WTC11 (cell line): ENCODE data around the gene TRMT112.

Source experiments
- ELF4 ChIP-seq: sonication (generic); formaldehyde crosslinking; IDR thresholded peaks from 2 replicates; pipeline ENCODE4 v1.8.1; 2022; ENCODE audit warnings: low read depth, mild to moderate bottlenecking, moderate library complexity, missing genetic modification reagents
- TF ChIP-seq, protein P1 (sequence below): fragments of 200-600 bp; IDR thresholded peaks from 2 replicates; pipeline ENCODE4 v1.8.0; 2022; ENCODE audit warnings: antibody characterized with exemption
- TF ChIP-seq, protein P2 (sequence below): sonication (generic); formaldehyde crosslinking; IDR thresholded peaks from 2 replicates; pipeline ENCODE4 v1.8.0; 2022; ENCODE audit warnings: mild to moderate bottlenecking, missing genetic modification reagents
- TF ChIP-seq, protein P3 (sequence below): fragments of 250-450 bp; sonication (Bioruptor Pico); IDR thresholded peaks from 2 replicates; pipeline ENCODE4 v1.9.0; 2021; ENCODE audit warnings: mild to moderate bottlenecking

DNA sequence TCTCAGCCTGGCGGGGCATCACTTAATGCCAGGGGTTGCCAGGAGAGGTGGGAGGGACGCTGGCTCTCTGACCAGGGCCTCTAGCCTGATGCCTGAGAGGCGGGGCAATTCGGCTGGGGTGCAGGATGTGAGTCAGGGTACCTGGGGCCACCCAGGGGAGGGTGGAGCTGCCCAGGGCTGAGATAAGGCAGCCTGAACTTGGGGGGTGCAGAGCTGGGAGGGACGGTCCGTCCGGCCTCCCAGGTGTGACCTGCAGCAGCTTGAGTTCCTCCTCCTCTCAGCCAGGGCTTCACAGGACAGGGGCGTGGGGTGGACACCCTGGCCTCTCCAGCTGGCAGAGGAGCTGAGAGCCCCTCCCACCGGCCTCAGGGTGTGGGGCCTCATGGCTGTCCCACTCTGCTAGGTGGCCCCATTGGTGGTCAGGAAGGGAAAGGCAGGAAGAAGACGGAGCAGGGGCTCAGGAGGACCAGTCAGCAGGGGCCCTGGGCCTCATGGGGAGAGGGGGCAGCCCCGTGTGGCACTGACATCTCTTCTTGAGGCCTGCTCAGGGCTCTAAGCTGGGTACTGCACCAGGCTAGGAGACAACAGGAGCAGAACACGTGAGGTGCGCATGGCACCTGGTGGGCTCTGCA, 40.7 kb upstream of the TRMT112 start:
- TF ChIP-seq, protein P1, sequence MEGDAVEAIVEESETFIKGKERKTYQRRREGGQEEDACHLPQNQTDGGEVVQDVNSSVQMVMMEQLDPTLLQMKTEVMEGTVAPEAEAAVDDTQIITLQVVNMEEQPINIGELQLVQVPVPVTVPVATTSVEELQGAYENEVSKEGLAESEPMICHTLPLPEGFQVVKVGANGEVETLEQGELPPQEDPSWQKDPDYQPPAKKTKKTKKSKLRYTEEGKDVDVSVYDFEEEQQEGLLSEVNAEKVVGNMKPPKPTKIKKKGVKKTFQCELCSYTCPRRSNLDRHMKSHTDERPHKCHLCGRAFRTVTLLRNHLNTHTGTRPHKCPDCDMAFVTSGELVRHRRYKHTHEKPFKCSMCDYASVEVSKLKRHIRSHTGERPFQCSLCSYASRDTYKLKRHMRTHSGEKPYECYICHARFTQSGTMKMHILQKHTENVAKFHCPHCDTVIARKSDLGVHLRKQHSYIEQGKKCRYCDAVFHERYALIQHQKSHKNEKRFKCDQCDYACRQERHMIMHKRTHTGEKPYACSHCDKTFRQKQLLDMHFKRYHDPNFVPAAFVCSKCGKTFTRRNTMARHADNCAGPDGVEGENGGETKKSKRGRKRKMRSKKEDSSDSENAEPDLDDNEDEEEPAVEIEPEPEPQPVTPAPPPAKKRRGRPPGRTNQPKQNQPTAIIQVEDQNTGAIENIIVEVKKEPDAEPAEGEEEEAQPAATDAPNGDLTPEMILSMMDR: no peak
- TF ChIP-seq ELF4: no peak
- TF ChIP-seq, protein P2, sequence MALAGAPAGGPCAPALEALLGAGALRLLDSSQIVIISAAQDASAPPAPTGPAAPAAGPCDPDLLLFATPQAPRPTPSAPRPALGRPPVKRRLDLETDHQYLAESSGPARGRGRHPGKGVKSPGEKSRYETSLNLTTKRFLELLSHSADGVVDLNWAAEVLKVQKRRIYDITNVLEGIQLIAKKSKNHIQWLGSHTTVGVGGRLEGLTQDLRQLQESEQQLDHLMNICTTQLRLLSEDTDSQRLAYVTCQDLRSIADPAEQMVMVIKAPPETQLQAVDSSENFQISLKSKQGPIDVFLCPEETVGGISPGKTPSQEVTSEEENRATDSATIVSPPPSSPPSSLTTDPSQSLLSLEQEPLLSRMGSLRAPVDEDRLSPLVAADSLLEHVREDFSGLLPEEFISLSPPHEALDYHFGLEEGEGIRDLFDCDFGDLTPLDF (CRISPR knock-in tag): no peak
- TF ChIP-seq, protein P3, sequence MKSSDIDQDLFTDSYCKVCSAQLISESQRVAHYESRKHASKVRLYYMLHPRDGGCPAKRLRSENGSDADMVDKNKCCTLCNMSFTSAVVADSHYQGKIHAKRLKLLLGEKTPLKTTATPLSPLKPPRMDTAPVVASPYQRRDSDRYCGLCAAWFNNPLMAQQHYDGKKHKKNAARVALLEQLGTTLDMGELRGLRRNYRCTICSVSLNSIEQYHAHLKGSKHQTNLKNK: no peak
